Endodermal cell (in vitro differentiated cells): Measurements from ENCODE around the gene KCNQ1. TPM values are rescaled to one million over a fixed set of nuclear protein-coding genes. Genes with fewer than 3 reads are reported as not detected.

Experiments
- DNase-seq: peaks from one replicate; pipeline ENCODE4 v3.0.0-alpha.2; 2017
- H3K27ac ChIP-seq: 2 replicates; pipeline ENCODE4 v1.5.1; 2013; ENCODE audit warnings: mild to moderate bottlenecking, low read depth, low read length, moderate library complexity
- H3K27me3 ChIP-seq: 2 replicates; pipeline ENCODE4 v1.6.1; 2013; ENCODE audit warnings: mild to moderate bottlenecking, low read length, moderate library complexity; ENCODE audit not compliant: insufficient read depth, control insufficient read depth, poor library complexity, severe bottlenecking
- H3K36me3 ChIP-seq: 2 replicates; pipeline ENCODE4 v1.7.0; 2013; ENCODE audit warnings: mild to moderate bottlenecking, low read length, moderate library complexity; ENCODE audit not compliant: control insufficient read depth, insufficient read depth
- H3K4me1 ChIP-seq: one replicate; pipeline ENCODE4 v1.7.0; 2013; ENCODE audit warnings: low read length; ENCODE audit not compliant: control insufficient read depth, insufficient read depth
- H3K4me3 ChIP-seq: 2 replicates; pipeline ENCODE4 v1.5.1; 2013; ENCODE audit warnings: mild to moderate bottlenecking, low read length, moderate library complexity
- H3K9ac ChIP-seq: 2 replicates; pipeline ENCODE4 v1.6.1; 2013; ENCODE audit warnings: mild to moderate bottlenecking, low read length, moderate library complexity; ENCODE audit not compliant: poor library complexity, severe bottlenecking; ENCODE audit errors: extremely low read depth
- H3K9me3 ChIP-seq: 2 replicates; pipeline ENCODE4 v1.6.1; 2013; ENCODE audit warnings: mild to moderate bottlenecking, low read length, moderate library complexity; ENCODE audit not compliant: control insufficient read depth
- H3K27ac Mint-ChIP-seq: 2 replicates; pipeline ENCODE4 v1.8.0; 2020; ENCODE audit warnings: mixed read lengths
- H3K27me3 Mint-ChIP-seq: 2 replicates; pipeline ENCODE4 v1.8.0; 2021; ENCODE audit warnings: mild to moderate bottlenecking, mixed read lengths; ENCODE audit not compliant: insufficient read depth
- H3K36me3 Mint-ChIP-seq: 2 replicates; pipeline ENCODE4 v1.8.0; 2020; ENCODE audit warnings: low read depth, mixed read lengths
- H3K4me1 Mint-ChIP-seq: 2 replicates; pipeline ENCODE4 v1.8.0; 2020; ENCODE audit warnings: mixed read lengths
- H3K4me3 Mint-ChIP-seq: 2 replicates; pipeline ENCODE4 v1.8.0; 2020; ENCODE audit warnings: mild to moderate bottlenecking, moderate library complexity, mixed read lengths
- H3K9me3 Mint-ChIP-seq: 2 replicates; pipeline ENCODE4 v1.8.0; 2020; ENCODE audit warnings: mild to moderate bottlenecking, mixed read lengths
- CTCF ChIP-seq: fragments of 200-600 bp; sonication (generic); conservative IDR thresholded peaks from 2 replicates; pipeline ENCODE4 v1.5.0; 2021; ENCODE audit warnings: antibody characterized with exemption, mild to moderate bottlenecking
- WGBS, 2 experiments: methylation state at CpG; one replicate each; pipeline versions ENCODE4 v1.1.5 to v1.1.7; 2013; ENCODE audit warnings: missing lambda C conversion rate in 2 of 2, mixed read lengths in 1 of 2; ENCODE audit not compliant: insufficient coverage in 1 of 2, insufficient read length in 1 of 2; 5-methylcytosine and 5-hydroxymethylcytosine counted together
- total RNA-seq, 2 donors: library from RNA; stranded (reverse); fragmentation: NEBNext Ultra II Directional in 1 of 2; extraction: Animal tissue kit (Norgen Biotek cat#: 25700) in 1 of 2; gene quantifications; 2 replicates in 1 of 2; 3 replicates in 1 of 2; pipeline ENCODE4 v1.2.1, GENCODE V29; 2021

Gene KCNQ1
- total RNA-seq, 2 donors from 2014 or later = 1.8 to 3.5 TPM

- no peak for TF ChIP-seq CTCF
- no peaks in the 10 kb centered on the region for H3K36me3 ChIP-seq
- H3K9me3 ChIP-seq = no peaks in the 10 kb centered on the region
- peaks cover 96% of the 10 kb centered on the region for H3K27me3 Mint-ChIP-seq
- H3K36me3 Mint-ChIP-seq = no peaks in the 10 kb centered on the region
- no peak overlapping the region for H3K9ac ChIP-seq
- 87 to 94% methylated on average over 3 to 10 of the region's 10 CpGs for WGBS, 2 experiments
- H3K4me3 Mint-ChIP-seq = no peak overlapping the region
- H3K27ac ChIP-seq = no peak overlapping the region
- no peak overlapping the region for H3K27ac Mint-ChIP-seq
- H3K4me1 ChIP-seq = no peaks in the 10 kb centered on the region
- H3K9me3 Mint-ChIP-seq = no peaks in the 10 kb centered on the region
- no peak for DNase-seq
- peaks cover 75% of the 10 kb centered on the region for H3K27me3 ChIP-seq
- H3K4me1 Mint-ChIP-seq = no peaks in the 10 kb centered on the region
- no peak overlapping the region for H3K4me3 ChIP-seq
These were observed 147.0 kb downstream of the KCNQ1 start for GRCh38 chr11:2591805-2592204.

GRCh38 chr11:2592559-2593392, 148.0 kb downstream of the KCNQ1 start:
- Mint-ChIP-seq H3K27ac (no peak overlapping the region), H3K27me3 (peaks cover 96% of the 10 kb centered on the region), H3K4me3 (no peak overlapping the region), H3K4me1 (no peaks in the 10 kb centered on the region), H3K36me3 (no peaks in the 10 kb centered on the region), H3K9me3 (peaks cover 5% of the 10 kb centered on the region)
- Histone ChIP-seq H3K27me3 (peaks cover 72% of the 10 kb centered on the region), H3K9ac (no peak overlapping the region), H3K9me3 (peaks cover 8% of the 10 kb centered on the region), H3K4me1 (no peaks in the 10 kb centered on the region), H3K36me3 (no peaks in the 10 kb centered on the region), H3K4me3 (no peak overlapping the region), H3K27ac (no peak overlapping the region)
- TF ChIP-seq CTCF = no peak
- DNase-seq = no peak
- whole genome bisulfite sequencing, 2 experiments = 89 to 95% methylated on average over 13 to 16 of the region's 16 CpGs

GRCh38 chr11:2593393-2593950, 148.7 kb downstream of the KCNQ1 start:
- H3K27me3 ChIP-seq = peaks cover 77% of the 10 kb centered on the region
- H3K27ac ChIP-seq = no peak overlapping the region
- no peak for DNase-seq
- no peaks in the 10 kb centered on the region for H3K36me3 ChIP-seq
- Mint-ChIP-seq H3K27me3 (peaks cover 96% of the 10 kb centered on the region), H3K4me1 (no peaks in the 10 kb centered on the region), H3K4me3 (no peak overlapping the region), H3K27ac (no peak overlapping the region), H3K36me3 (no peaks in the 10 kb centered on the region), H3K9me3 (peaks cover 11% of the 10 kb centered on the region)
- H3K9me3 ChIP-seq = peaks cover 15% of the 10 kb centered on the region
- 88 to 93% methylated on average over 15 of the region's 15 CpGs for WGBS, 2 experiments
- H3K9ac ChIP-seq = no peak overlapping the region
- H3K4me3 ChIP-seq = no peak overlapping the region
- no peaks in the 10 kb centered on the region for H3K4me1 ChIP-seq
- no peak for TF ChIP-seq CTCF
